ENCODE results near the gene ABCC8.

The ABCC8 gene

DNA sequence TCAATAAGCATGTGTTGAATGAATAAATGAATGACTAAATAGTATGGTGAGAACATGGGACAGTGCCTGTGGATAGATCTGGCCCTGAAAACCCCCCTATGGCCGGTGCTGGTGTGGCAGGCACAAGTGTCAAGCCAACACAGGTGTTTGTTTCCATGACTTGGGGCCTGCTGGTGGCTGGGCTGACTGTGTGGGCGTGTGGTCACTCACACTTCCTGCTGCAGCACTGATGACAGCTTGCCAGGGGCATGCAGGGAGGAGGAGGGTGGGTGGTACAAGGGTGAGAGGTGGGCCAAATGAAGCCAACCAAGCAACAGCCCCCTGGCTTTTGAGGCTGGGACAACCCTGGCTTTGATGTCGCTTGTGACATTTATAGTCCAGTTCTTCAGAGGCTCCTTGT is 30.3 kb upstream of the ABCC8 start:
- no peaks in the 10 kb centered on the region for H3K36me3 ChIP-seq (ENCODE audit: control insufficient read depth, insufficient read depth, low read length)
- no peak overlapping the region for H3K4me3 ChIP-seq (ENCODE audit: insufficient read depth, low read depth, low read length, poor library complexity, severe bottlenecking)
- no peaks in the 10 kb centered on the region for H3K27me3 ChIP-seq (replicated peaks; ENCODE audit: control insufficient read depth, insufficient read depth, low read length, poor library complexity, severe bottlenecking)
- DNase-seq = no peak
- H3K27ac ChIP-seq (ENCODE audit: insufficient read depth, low read length, poor library complexity, severe bottlenecking) = no peak overlapping the region
- no peaks in the 10 kb centered on the region for H3K4me1 ChIP-seq (ENCODE audit: control insufficient read depth, insufficient read depth, low read length, poor library complexity, severe bottlenecking)
- H3K9me3 ChIP-seq (ENCODE audit: control insufficient read depth, low read length) = no peaks in the 10 kb centered on the region

DNA sequence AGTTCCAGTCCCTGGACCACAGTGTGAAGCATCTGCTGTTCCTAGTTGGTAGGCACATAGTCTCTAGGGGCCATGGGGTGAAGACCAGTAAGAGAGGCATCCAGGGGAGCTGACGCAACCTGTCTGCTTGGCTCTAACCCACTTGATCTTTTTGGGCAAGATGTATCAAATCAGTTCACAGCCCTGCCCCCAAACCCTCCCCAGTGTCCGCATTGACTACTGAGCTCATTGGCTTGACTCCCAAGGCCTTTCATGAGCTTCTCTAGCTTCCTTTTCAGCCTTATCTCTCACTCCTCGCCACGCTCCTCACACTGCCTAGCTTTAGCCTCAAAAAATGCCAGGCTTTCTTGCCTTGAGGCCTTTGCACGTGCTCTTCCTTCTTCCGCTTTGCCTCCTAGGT is 29.7 kb upstream of the ABCC8 start:
- DNase-seq = no peak
- Histone ChIP-seq H3K36me3 (ENCODE audit: control insufficient read depth, insufficient read depth, low read length) (no peaks in the 10 kb centered on the region), H3K27ac (ENCODE audit: insufficient read depth, low read length, poor library complexity, severe bottlenecking) (no peak overlapping the region), H3K4me1 (ENCODE audit: control insufficient read depth, insufficient read depth, low read length, poor library complexity, severe bottlenecking) (no peaks in the 10 kb centered on the region), H3K27me3 (replicated peaks; ENCODE audit: control insufficient read depth, insufficient read depth, low read length, poor library complexity, severe bottlenecking) (no peaks in the 10 kb centered on the region), H3K4me3 (ENCODE audit: insufficient read depth, low read depth, low read length, poor library complexity, severe bottlenecking) (no peak overlapping the region), H3K9me3 (ENCODE audit: control insufficient read depth, low read length) (no peaks in the 10 kb centered on the region)

DNA sequence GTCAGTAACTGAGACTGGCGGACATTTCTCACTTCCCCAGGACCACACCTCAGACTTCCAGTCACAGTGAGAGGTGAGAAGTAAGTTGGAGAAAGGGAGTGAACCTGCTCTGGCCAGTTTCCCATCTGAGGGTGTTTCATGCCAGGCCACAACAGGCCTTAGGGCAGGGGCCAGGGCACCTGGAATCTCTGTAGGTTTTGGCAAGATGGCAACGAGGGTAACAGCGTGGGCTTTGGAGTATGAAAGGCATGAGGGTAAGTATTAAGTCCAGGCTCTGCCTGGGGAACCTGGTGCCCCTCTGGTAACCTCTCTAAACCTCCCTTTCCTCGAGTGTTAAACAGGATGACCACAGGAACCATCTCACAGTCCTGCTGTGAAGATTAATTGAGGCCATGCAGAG is 28.5 kb upstream of the ABCC8 start:
- H3K27me3 ChIP-seq (replicated peaks; ENCODE audit: control insufficient read depth, insufficient read depth, low read length, poor library complexity, severe bottlenecking) = no peaks in the 10 kb centered on the region
- DNase-seq = no peak
- H3K4me3 ChIP-seq (ENCODE audit: insufficient read depth, low read depth, low read length, poor library complexity, severe bottlenecking) = no peak overlapping the region
- no peaks in the 10 kb centered on the region for H3K4me1 ChIP-seq (ENCODE audit: control insufficient read depth, insufficient read depth, low read length, poor library complexity, severe bottlenecking)
- H3K27ac ChIP-seq (ENCODE audit: insufficient read depth, low read length, poor library complexity, severe bottlenecking) = no peak overlapping the region
- no peaks in the 10 kb centered on the region for H3K9me3 ChIP-seq (ENCODE audit: control insufficient read depth, low read length)
- H3K36me3 ChIP-seq (ENCODE audit: control insufficient read depth, insufficient read depth, low read length) = no peaks in the 10 kb centered on the region

- H3K4me3 ChIP-seq (ENCODE audit: insufficient read depth, low read depth, low read length, poor library complexity, severe bottlenecking) = no peak overlapping the region
- H3K27me3 ChIP-seq (replicated peaks; ENCODE audit: control insufficient read depth, insufficient read depth, low read length, poor library complexity, severe bottlenecking) = no peaks in the 10 kb centered on the region
- no peaks in the 10 kb centered on the region for H3K9me3 ChIP-seq (ENCODE audit: control insufficient read depth, low read length)
- H3K27ac ChIP-seq (ENCODE audit: insufficient read depth, low read length, poor library complexity, severe bottlenecking) = no peak overlapping the region
- H3K4me1 ChIP-seq (ENCODE audit: control insufficient read depth, insufficient read depth, low read length, poor library complexity, severe bottlenecking) = no peaks in the 10 kb centered on the region
- no peaks in the 10 kb centered on the region for H3K36me3 ChIP-seq (ENCODE audit: control insufficient read depth, insufficient read depth, low read length)
- DNase-seq = peak; percentile 46 to 63 (median 48)
Observed at GRCh38 chr11:17504330-17505107, 27.9 kb upstream of the ABCC8 start.

GRCh38 chr11:17502630-17503029 is 26.0 kb upstream of the ABCC8 start:
- Histone ChIP-seq H3K36me3 (ENCODE audit: control insufficient read depth, insufficient read depth, low read length) (no peaks in the 10 kb centered on the region), H3K27me3 (replicated peaks; ENCODE audit: control insufficient read depth, insufficient read depth, low read length, poor library complexity, severe bottlenecking) (no peaks in the 10 kb centered on the region), H3K4me1 (ENCODE audit: control insufficient read depth, insufficient read depth, low read length, poor library complexity, severe bottlenecking) (no peaks in the 10 kb centered on the region), H3K9me3 (ENCODE audit: control insufficient read depth, low read length) (no peaks in the 10 kb centered on the region), H3K4me3 (ENCODE audit: insufficient read depth, low read depth, low read length, poor library complexity, severe bottlenecking) (no peak overlapping the region), H3K27ac (ENCODE audit: insufficient read depth, low read length, poor library complexity, severe bottlenecking) (no peak overlapping the region)
- no peak for DNase-seq

DNA sequence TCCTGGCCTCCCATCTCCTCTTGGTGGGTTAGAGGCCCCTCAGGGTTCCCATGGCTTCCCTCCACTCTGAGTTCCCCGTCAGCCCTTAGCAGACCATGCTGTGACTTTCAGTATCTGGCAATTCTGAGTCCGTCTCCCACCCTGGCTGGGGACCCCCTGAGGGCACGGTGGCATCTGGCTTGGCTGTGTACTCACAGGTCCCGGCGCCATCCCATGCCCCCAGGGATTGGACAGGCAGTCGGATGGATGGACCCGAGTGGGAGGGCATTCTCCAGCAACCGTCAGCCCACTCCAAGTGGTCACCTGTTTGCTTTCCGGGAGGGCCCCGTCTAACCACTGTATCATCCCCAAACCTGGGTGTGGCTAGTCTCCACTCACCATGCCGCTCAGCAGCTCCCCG is 24.0 kb upstream of the ABCC8 start:
- no peak for DNase-seq
- no peaks in the 10 kb centered on the region for H3K4me1 ChIP-seq (ENCODE audit: control insufficient read depth, insufficient read depth, low read length, poor library complexity, severe bottlenecking)
- H3K9me3 ChIP-seq (ENCODE audit: control insufficient read depth, low read length) = no peaks in the 10 kb centered on the region
- no peaks in the 10 kb centered on the region for H3K36me3 ChIP-seq (ENCODE audit: control insufficient read depth, insufficient read depth, low read length)
- no peak overlapping the region for H3K27ac ChIP-seq (ENCODE audit: insufficient read depth, low read length, poor library complexity, severe bottlenecking)
- H3K4me3 ChIP-seq (ENCODE audit: insufficient read depth, low read depth, low read length, poor library complexity, severe bottlenecking) = no peak overlapping the region
- H3K27me3 ChIP-seq (replicated peaks; ENCODE audit: control insufficient read depth, insufficient read depth, low read length, poor library complexity, severe bottlenecking) = no peaks in the 10 kb centered on the region

DNA sequence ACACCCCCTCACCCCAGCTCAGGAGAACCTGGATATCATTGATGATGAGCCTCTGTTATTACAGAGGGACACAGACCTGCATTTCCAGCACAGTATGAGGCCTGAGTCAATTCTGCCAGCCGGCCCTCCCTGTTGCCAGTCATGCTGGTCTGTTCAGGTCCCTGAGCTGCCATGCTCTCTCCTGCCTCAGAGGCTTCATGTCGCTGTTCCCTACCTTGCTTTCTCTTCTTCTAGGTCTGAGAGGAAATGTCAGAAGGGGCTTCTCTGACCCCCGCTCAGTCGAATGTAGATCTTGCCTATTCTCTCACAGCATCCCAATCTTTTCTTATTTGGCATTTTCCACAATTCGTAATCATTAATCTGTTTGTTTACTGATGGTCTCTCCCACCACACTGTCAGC is 21.8 kb upstream of the ABCC8 start:
- no peaks in the 10 kb centered on the region for H3K9me3 ChIP-seq (ENCODE audit: control insufficient read depth, low read length)
- DNase-seq = no peak
- no peak overlapping the region for H3K27ac ChIP-seq (ENCODE audit: insufficient read depth, low read length, poor library complexity, severe bottlenecking)
- H3K4me1 ChIP-seq (ENCODE audit: control insufficient read depth, insufficient read depth, low read length, poor library complexity, severe bottlenecking) = no peaks in the 10 kb centered on the region
- no peak overlapping the region for H3K4me3 ChIP-seq (ENCODE audit: insufficient read depth, low read depth, low read length, poor library complexity, severe bottlenecking)
- H3K36me3 ChIP-seq (ENCODE audit: control insufficient read depth, insufficient read depth, low read length) = no peaks in the 10 kb centered on the region
- H3K27me3 ChIP-seq (replicated peaks; ENCODE audit: control insufficient read depth, insufficient read depth, low read length, poor library complexity, severe bottlenecking) = no peaks in the 10 kb centered on the region

DNA sequence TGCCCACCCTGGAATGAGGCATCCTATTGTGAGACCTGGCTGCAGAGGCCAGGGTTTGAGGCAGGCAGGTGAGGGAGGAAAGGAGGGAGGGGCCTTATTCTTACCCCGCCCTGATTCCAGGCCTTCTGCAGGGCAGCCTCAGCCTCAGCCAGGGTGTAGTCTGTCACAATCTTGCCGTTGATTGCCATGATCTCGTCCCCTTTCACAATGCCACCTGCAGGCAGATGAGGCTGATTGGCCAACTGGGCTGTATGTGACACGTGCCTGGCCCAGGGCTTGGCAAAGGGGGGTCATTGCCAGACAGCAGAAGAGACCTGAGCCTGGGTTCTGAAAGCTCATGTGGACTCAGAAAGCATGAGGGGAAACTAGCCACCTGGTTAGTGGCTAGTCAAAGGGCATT is 21.4 kb upstream of the ABCC8 start:
- H3K9me3 ChIP-seq (ENCODE audit: control insufficient read depth, low read length) = no peaks in the 10 kb centered on the region
- no peaks in the 10 kb centered on the region for H3K36me3 ChIP-seq (ENCODE audit: control insufficient read depth, insufficient read depth, low read length)
- H3K27me3 ChIP-seq (replicated peaks; ENCODE audit: control insufficient read depth, insufficient read depth, low read length, poor library complexity, severe bottlenecking) = no peaks in the 10 kb centered on the region
- DNase-seq = no peak
- no peaks in the 10 kb centered on the region for H3K4me1 ChIP-seq (ENCODE audit: control insufficient read depth, insufficient read depth, low read length, poor library complexity, severe bottlenecking)
- no peak overlapping the region for H3K27ac ChIP-seq (ENCODE audit: insufficient read depth, low read length, poor library complexity, severe bottlenecking)
- H3K4me3 ChIP-seq (ENCODE audit: insufficient read depth, low read depth, low read length, poor library complexity, severe bottlenecking) = no peak overlapping the region

GRCh38 chr11:17496406-17496805 is 19.8 kb upstream of the ABCC8 start:
- no peaks in the 10 kb centered on the region for H3K4me1 ChIP-seq (ENCODE audit: control insufficient read depth, insufficient read depth, low read length, poor library complexity, severe bottlenecking)
- no peaks in the 10 kb centered on the region for H3K36me3 ChIP-seq (ENCODE audit: control insufficient read depth, insufficient read depth, low read length)
- H3K4me3 ChIP-seq (ENCODE audit: insufficient read depth, low read depth, low read length, poor library complexity, severe bottlenecking) = no peak overlapping the region
- H3K9me3 ChIP-seq (ENCODE audit: control insufficient read depth, low read length) = no peaks in the 10 kb centered on the region
- no peaks in the 10 kb centered on the region for H3K27me3 ChIP-seq (replicated peaks; ENCODE audit: control insufficient read depth, insufficient read depth, low read length, poor library complexity, severe bottlenecking)
- no peak overlapping the region for H3K27ac ChIP-seq (ENCODE audit: insufficient read depth, low read length, poor library complexity, severe bottlenecking)
- DNase-seq = no peak

DNA sequence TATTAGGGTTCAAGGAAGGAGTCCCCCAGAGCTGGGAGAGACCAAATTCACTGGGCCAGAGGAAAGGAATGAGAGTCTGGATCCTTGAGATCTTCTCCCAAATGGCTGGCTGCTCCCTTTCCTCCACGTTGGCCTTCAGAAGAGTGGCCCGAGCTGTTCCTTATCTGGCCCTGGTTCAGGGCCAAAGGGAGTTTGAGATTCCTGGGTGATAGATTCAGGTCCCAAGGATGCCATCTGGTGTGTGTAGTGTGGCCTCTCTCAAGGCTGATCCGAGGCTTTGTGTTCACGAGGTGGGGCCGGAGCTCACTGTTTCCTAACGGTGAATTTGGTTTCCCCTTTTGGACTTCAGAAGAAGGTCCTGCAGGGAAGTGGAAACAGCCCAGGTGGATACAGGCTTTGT is 17.4 kb upstream of the ABCC8 start:
- Histone ChIP-seq H3K4me3 (ENCODE audit: insufficient read depth, low read depth, low read length, poor library complexity, severe bottlenecking) (no peak overlapping the region), H3K9me3 (ENCODE audit: control insufficient read depth, low read length) (no peaks in the 10 kb centered on the region), H3K36me3 (ENCODE audit: control insufficient read depth, insufficient read depth, low read length) (no peaks in the 10 kb centered on the region), H3K27ac (ENCODE audit: insufficient read depth, low read length, poor library complexity, severe bottlenecking) (no peak overlapping the region), H3K27me3 (replicated peaks; ENCODE audit: control insufficient read depth, insufficient read depth, low read length, poor library complexity, severe bottlenecking) (no peaks in the 10 kb centered on the region), H3K4me1 (ENCODE audit: control insufficient read depth, insufficient read depth, low read length, poor library complexity, severe bottlenecking) (no peaks in the 10 kb centered on the region)
- DNase-seq = no peak
